A549 treated with Mapracorat at 1 μM for 4 hours (cell line): Measurements from ENCODE around the gene SLC52A1. TPM values are rescaled to one million over a fixed set of nuclear protein-coding genes. Genes with fewer than 3 reads are reported as not detected.

ENCODE experiments used
- total RNA-seq: library from RNA; stranded (reverse); fragments of 200-300 nt; extraction: Qiagen RNA extraction; gene quantifications from 5 replicates; pipeline ENCODE4 v1.2.3, GENCODE V29; 2022

SLC52A1 gene
- 0.42 to 0.97 TPM (median 0.76 TPM) in 5 replicates for total RNA-seq

DNA sequence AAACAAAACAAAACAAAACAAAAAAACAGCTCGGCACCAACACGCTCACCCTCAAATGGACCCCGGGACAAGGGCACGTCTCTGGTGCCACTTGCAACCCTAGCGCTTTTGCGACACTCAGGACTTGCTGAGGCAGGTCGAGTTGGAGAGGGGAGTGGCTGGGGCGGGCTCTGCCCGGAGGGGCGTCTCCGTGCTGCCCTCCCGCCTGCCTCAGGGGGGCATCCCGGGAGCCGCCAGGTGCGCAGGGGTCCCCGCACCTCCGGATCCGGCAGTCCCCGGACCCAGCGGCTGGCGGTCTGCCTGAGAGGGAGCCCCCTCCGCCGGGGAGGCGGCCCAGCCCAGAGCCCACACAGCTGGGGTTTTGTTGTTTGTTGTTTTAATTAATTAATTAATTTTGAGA, at the start of gene SLC52A1:
SLC52A1 (minus strand) TSS at position 112 of the 400 bp plus-strand sequence. CDS start 820 bp downstream, outside the sequence.

DNA sequence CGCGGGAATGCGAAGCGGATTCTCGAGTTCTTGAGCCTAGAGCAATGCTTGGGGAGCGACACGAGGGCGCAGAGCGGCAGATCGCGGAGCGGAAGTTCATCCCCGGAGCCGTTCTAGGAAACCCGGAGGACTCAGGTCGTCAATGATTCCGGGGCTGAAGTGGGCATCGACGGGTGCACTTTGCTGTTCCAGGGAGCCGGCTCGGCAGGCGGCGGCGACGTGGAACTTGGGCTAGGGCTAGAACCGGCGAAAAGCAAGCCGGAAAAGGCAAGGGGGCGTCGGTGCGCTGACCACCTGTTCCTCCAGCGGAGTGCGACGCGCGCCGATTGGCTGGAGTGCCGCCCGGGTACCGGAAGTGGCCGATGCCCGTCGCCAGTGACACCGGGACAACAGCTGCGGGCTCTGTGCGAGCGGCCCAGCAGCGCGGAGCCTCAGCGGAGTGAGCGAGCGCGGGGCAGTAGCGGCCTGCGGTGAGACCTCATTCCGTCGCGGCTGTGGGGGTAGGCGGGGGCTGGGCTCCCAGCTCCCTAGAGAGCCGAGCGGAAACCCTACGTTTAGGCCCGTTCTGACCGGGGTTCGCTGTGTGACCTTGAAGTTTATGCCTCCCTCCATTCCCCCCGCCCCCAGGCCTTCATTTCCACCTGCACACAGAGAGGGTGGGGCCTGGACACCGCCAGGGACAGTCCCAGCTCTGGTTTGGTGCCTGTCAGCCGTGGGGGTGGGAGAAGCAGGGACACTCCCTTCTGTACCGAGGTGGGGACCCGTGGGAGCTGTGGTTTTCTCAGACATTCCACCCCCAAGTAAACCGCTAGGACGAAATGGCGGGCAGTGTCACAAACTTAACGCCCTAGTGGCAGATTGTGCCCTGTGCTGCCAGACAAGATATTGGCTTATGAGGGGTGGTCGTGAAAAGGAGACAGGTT, 43.1 kb upstream of the SLC52A1 start, which contains the start of gene ZFP3:
ZFP3 (plus strand) TSS at position 362 of the 923 bp plus-strand sequence. CDS start 13,038 bp downstream, outside the sequence.

DNA sequence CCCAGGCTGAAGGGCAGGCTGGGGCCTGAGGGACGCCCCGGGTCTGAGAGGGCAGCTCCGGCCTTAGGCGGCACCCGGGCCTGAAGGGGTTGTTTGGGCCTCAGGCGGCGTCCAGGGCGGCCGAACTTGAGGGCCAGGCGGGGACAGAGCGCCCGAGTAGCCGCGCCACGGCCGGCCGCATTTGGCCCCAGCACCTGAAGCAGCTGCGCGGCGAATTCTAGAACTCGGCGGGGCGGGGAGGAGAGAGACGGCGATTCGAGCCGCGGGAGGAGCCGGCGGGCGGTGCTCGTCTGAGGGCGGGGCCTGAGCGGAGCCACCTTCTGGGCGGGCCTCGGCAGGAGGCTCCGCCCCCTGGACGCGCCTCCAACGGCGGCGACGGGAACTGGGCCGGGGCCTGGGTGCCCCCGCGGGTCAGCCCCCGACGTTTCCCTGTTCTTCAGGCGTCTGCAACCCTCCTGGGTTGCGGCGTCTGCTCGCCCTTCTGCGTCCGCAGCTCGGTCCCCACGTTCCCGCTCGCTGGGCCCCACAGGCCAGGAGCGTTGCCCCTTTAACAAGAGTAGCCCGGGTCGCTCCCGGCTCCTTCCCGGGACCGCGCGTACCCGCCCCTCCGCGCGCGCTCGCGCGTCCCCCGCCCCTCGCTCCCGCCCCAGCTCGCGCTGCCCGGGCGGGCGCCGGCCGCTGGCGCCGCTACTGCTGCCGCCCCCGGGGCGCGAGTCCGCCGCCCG, 37.8 kb downstream of the SLC52A1 start, which contains the start of the genes INCA1 and KIF1C:
INCA1 (minus strand) TSS at position 221 of the 725 bp plus-strand sequence. CDS start 3,085 bp downstream, outside the sequence.
KIF1C (plus strand) TSS at position 649 of the 725 bp plus-strand sequence. CDS start 2,297 bp downstream, outside the sequence.

DNA sequence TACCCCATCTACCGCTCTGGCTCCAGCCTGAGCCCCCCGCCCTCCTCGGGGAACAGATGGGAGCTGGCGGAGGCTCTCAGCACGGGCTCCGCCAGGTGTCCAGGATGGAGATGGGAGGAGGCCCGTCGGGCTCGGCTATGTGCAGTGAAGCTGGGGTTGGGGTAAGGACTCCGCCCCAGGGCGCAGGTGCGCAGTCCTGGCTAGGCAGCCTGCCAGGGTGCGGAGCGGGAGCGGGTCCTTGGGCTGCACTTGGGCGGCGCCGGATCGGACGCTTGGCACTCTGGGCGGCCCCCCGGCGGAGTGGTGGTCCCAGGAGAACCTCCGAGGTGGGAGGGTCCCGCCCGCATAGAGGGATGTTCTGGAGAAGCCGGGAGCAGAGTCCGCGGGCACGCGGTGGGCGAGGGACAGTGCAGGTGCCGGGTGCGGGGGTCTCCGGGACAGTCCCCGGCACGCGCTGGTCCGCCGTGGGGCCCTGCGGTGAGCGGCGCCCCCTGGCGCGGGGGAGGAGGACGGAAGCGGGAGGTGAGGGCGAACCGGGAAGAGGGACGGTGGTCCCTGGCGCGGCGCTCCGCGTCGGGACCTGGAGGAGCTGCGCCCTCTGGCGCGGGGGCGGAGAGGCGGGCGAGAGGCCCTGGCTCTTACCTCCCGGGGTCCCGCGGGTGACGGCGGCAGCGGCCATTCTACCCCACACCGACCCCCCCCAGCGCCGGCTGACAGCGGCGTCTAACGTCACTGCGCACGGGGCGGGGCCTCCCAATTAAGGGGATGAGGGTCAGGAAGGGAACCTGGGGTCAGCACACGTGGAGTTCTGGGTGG, 48.1 kb downstream of the SLC52A1 start, which contains the start of gene CAMTA2:
CAMTA2 (minus strand) TSS at position 725 of the 816 bp plus-strand sequence. CDS start 1,453 bp downstream, outside the sequence.

Other genes with a start within 250 kb of the SLC52A1 start
- gene VMO1, start 249.1 kb downstream of the SLC52A1 start, total RNA-seq = 0.68 to 1.6 TPM (median 0.81 TPM) in 5 replicates
- not detected in 5 replicates for gene GLTPD2, start 246.5 kb downstream of the SLC52A1 start, total RNA-seq
- 471 to 505 TPM (median 471 TPM) in 5 replicates for gene PSMB6, start 239.3 kb downstream of the SLC52A1 start, total RNA-seq
- gene PLD2, start 228.3 kb downstream of the SLC52A1 start, total RNA-seq = 21.4 to 28.4 TPM (median 23.8 TPM) in 5 replicates
- gene MINK1, start 202.1 kb downstream of the SLC52A1 start, total RNA-seq = 44.8 to 62.1 TPM (median 56.2 TPM) in 5 replicates
- gene C17orf107, start 135.9 kb downstream of the SLC52A1 start, total RNA-seq = 0.16 to 0.48 TPM (median 0.28 TPM) in 5 replicates
- 0.10 TPM in 1 of 5 replicates, not detected in the others for gene CHRNE, start 132.3 kb downstream of the SLC52A1 start, total RNA-seq
- not detected in 5 replicates for gene GP1BA, start 103.1 kb downstream of the SLC52A1 start, total RNA-seq
- 52.9 to 74.2 TPM (median 68.7 TPM) in 5 replicates for gene SLC25A11, start 95.4 kb downstream of the SLC52A1 start, total RNA-seq
- gene RNF167, start 95.2 kb downstream of the SLC52A1 start, total RNA-seq = 98.8 to 148 TPM (median 117 TPM) in 5 replicates
- 2,509 to 3,080 TPM (median 2,785 TPM) in 5 replicates for gene PFN1, start 86.9 kb downstream of the SLC52A1 start, total RNA-seq
- gene ENO3, start 84.3 kb downstream of the SLC52A1 start, total RNA-seq = 45.6 to 55.1 TPM (median 48.1 TPM) in 5 replicates
- 70.3 to 89.6 TPM (median 73.0 TPM) in 5 replicates for gene SPAG7, start 67.6 kb downstream of the SLC52A1 start, total RNA-seq
- gene CAMTA2, start 47.8 kb downstream of the SLC52A1 start, total RNA-seq = 28.9 to 41.2 TPM (median 34.3 TPM) in 5 replicates
- 1.7 to 1.9 TPM (median 1.8 TPM) in 5 replicates for gene INCA1, start 37.9 kb downstream of the SLC52A1 start, total RNA-seq
- gene KIF1C, start 37.5 kb downstream of the SLC52A1 start, total RNA-seq = 107 to 129 TPM (median 121 TPM) in 5 replicates
- 0.77 to 1.2 TPM (median 0.95 TPM) in 5 replicates for gene ZFP3, start 43.0 kb upstream of the SLC52A1 start, total RNA-seq
- 3.4 to 5.1 TPM (median 4.0 TPM) in 5 replicates for gene ZNF232, start 76.5 kb upstream of the SLC52A1 start, total RNA-seq
- 0.01 to 0.06 TPM in 2 of 5 replicates, not detected in the others for gene USP6, start 80.6 kb upstream of the SLC52A1 start, total RNA-seq
- gene ZNF594, start 156.4 kb upstream of the SLC52A1 start, total RNA-seq = 0.97 to 1.7 TPM (median 1.4 TPM) in 5 replicates
- not detected in 5 replicates for gene SCIMP, start 199.4 kb upstream of the SLC52A1 start, total RNA-seq
- gene RABEP1, start 246.9 kb upstream of the SLC52A1 start, total RNA-seq = 40.2 to 44.6 TPM (median 41.2 TPM) in 5 replicates